GM10248 (cell line): ENCODE measurements around the gene ALOX15.

Experiments used
- CTCF ChIA-PET: fragments of 300-600 bp; sonication (Branson Sonifier 250); formaldehyde crosslinking; extraction: SDS; loops from one replicate; lab custom pipeline; 2021; ENCODE audit warnings: antibody characterized with exemption; lab: Yijun Ruan, JAX
- POLR2A ChIA-PET: fragments of 350-650 bp; sonication (Branson Sonifier 250); formaldehyde crosslinking; extraction: SDS; loops from one replicate; lab custom pipeline; 2020; ENCODE audit warnings: antibody characterized with exemption; lab: Yijun Ruan, JAX
- DNase-seq: peaks from one replicate; pipeline ENCODE4 v3.0.0; 2012; ENCODE audit errors: extremely low spot score
- TF ChIP-seq, protein P1 (sequence below): IDR thresholded peaks from 2 replicates; pipeline ENCODE4 v1.5.1; 2012; ENCODE audit warnings: mild to moderate bottlenecking, low read depth; ENCODE audit errors: extremely low read depth, missing control alignments, control extremely low read depth

The ALOX15 gene

DNA sequence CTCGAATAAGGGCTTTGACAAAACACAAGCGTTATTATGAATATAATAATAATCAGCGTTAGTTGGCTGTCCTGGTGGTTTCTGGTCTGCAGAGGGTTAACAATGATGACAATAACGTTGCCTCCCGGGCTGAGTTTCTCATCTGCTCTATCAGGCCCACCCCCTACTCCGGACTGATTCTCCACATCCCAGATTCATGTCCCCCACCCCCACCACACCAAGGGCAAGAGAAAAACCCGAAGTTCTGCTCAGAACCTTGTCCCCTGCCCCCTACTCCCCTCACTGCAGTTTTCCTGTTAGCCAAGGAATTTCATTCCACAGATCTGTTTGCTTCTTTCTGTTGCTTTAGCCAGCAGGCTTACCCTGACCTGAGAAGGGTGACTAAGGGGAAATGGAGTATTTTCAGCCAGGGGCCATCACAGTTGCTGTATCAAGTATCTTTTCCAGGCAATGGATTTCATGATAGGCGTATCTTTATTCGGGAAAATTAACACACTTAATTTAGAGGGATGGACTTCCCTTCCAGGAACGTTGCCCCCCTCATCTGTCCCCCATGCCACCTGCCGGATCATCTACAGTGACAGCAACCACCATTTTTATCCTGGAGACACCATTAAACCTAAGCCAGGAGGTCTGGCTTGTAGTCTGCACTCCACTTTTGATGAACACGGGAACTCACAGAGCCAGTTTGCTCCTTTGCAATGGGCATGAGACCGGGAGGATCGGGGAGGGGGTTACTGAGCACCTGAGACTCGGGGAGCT lies 23.7 kb downstream of the ALOX15 start:
- CTCF ChIA-PET: no interaction called here
- POLR2A ChIA-PET: no interaction called here
- TF ChIP-seq, protein P1, sequence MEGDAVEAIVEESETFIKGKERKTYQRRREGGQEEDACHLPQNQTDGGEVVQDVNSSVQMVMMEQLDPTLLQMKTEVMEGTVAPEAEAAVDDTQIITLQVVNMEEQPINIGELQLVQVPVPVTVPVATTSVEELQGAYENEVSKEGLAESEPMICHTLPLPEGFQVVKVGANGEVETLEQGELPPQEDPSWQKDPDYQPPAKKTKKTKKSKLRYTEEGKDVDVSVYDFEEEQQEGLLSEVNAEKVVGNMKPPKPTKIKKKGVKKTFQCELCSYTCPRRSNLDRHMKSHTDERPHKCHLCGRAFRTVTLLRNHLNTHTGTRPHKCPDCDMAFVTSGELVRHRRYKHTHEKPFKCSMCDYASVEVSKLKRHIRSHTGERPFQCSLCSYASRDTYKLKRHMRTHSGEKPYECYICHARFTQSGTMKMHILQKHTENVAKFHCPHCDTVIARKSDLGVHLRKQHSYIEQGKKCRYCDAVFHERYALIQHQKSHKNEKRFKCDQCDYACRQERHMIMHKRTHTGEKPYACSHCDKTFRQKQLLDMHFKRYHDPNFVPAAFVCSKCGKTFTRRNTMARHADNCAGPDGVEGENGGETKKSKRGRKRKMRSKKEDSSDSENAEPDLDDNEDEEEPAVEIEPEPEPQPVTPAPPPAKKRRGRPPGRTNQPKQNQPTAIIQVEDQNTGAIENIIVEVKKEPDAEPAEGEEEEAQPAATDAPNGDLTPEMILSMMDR: no peak
- no peak for DNase-seq

DNA sequence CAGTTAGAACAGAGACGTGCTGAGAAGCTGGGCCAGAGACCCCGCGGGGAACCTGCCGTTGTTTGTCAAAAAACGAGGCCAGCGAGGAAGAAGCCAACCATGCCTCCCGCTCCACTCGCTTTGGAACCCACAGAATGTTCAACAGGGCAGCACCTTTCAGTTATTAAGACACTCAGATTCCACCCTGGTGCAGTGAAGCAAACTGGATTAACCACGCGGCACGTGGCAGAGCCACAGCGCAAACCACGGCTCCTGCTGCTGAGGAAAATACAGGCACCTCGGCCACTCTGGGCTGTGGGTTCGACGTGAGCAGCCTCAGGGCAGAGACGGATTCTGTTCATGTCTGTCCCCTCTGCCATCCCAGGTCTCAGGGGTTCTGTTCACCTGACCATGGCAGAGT lies 24.4 kb downstream of the ALOX15 start:
- no peak for DNase-seq
- CTCF ChIA-PET: interaction anchor here (1.9 to 2.4 kb wide), 2 partner anchors 8 to 50 kb away, joined by 6 to 12 read pairs; no protein-coding TSS in a partner anchor
- TF ChIP-seq, protein P1: no peak
- POLR2A ChIA-PET: no interaction called here

DNA sequence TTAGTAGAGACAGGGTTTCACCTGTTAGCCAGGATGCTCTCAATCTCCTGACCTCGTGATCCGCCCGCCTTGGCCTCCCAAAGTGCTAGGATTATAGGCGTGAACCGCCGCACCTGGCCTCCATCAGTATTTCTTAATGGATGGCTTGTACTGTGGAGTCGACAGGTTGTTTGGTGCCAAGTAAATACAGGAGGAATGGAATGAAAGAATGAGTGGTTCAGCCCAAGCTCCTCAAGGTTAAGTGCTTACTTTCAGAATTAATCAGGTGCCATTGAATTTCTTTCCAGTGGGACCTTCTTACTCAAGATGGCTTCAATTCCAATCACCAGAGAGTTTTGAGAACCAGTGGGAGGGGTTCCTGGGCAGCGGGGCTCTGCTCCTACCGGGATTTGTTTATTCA lies 25.0 kb downstream of the ALOX15 start:
- ChIA-PET CTCF (interaction anchor here (1.0 to 2.4 kb wide), 4 partner anchors 8 to 196 kb away, joined by 3 to 12 read pairs (median 6); no protein-coding TSS in a partner anchor), POLR2A (no interaction called here)
- no peak for DNase-seq
- TF ChIP-seq, protein P1: no peak

DNA sequence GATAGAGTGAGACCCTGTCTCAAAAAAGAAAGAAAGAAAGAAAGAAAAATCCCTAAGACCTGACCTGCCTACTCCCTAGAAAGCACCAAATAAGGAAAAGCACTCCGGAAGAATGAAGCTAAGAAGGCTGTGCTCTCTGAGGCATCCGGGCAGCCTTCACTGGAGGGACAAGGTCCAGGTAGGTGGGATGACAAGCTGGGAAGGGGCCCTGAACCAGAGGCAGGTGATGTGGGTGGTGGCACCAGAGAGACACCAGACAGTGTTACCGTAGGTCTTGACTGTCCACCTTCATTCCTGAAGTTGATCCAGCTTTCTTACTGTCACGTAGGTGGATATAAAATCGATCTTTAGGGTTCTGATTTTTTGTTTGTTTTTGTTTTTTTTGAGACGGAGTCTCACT lies 30.8 kb downstream of the ALOX15 start:
- DNase-seq: no peak
- POLR2A ChIA-PET: no interaction called here
- CTCF ChIA-PET: interaction anchor here (1.2 to 2.0 kb wide), 3 partner anchors 14 to 44 kb away, joined by 4 to 6 read pairs (median 5); no protein-coding TSS in a partner anchor
- TF ChIP-seq, protein P1: no peak

DNA sequence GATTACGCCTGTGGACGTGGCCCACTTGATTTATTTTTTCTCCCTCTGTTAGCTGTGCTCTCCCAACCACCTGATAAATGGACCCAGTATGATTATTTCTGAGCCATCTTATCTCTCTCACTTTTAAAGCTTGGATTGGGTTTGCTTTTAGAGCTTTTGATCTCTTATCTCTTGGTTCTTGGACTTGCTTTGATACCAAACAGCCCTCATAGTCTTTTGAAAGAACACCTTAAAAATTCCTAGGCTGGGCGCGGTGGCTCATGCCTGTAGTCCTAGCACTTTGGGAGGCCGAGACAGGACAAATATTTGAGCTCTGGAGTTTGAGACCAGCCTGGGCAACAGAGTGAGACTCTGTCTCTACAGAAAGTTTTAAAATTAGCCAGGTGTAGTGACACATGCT lies 31.3 kb downstream of the ALOX15 start:
- POLR2A ChIA-PET: no interaction called here
- DNase-seq: no peak
- CTCF ChIA-PET: interaction anchor here (1.2 to 2.0 kb wide), 4 partner anchors 9 to 43 kb away, joined by 4 to 6 read pairs (median 4); no protein-coding TSS in a partner anchor
- TF ChIP-seq, protein P1: no peak

DNA sequence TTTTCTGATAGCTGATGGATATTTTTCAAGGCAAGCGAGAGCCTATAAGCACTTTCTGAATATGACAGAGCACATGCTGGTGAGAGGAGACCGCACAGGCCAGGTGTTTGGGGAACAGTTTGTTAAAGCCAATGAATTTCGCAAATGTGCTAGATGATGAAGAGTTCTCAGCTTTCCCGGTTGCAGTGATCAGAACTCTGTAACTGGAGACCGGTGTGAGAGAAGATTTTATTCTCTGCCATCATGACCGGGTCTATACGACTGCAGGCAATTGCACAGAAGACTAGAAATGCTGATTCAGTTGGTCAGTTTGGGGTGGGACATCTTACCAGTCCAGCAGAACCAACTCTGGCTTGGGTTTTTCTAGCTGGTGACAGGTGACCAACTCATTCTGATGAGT lies 31.7 kb downstream of the ALOX15 start:
- DNase-seq: no peak
- TF ChIP-seq, protein P1: no peak
- CTCF ChIA-PET: interaction anchor here (1.2 to 2.7 kb wide), 3 partner anchors 9 to 43 kb away, joined by 4 to 7 read pairs (median 6); no protein-coding TSS in a partner anchor
- POLR2A ChIA-PET: interaction anchor here (0.6 kb wide), 1 partner anchor 324 kb away, joined by 3 read pairs; no protein-coding TSS in a partner anchor
